CMK (cell line): ENCODE measurements around the gene PRKCE.

Experiments used
- DNase-seq: peaks from one replicate; pipeline ENCODE4 v3.0.0-alpha.2; 2010; ENCODE audit warnings: low read depth

The PRKCE gene

DNA sequence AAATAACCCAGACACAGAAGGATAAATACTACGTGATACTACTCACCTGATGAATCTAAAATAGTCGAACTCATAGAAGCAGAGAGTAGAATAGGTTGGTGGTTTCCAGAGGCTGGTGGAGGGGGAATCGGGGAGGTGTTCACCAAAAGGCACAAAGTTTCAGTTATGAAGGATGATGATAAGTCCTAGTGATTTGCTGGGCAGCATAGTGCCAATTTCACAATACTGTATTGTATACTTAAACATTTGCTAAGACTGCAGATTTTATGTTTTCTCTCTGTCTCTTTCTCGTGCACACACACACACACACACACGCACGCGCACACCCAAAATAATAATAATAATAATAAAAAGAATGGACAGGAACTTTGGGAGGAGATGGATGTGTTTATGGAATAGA, 425.4 kb downstream of the PRKCE start:
- DNase-seq, result no peak

DNA sequence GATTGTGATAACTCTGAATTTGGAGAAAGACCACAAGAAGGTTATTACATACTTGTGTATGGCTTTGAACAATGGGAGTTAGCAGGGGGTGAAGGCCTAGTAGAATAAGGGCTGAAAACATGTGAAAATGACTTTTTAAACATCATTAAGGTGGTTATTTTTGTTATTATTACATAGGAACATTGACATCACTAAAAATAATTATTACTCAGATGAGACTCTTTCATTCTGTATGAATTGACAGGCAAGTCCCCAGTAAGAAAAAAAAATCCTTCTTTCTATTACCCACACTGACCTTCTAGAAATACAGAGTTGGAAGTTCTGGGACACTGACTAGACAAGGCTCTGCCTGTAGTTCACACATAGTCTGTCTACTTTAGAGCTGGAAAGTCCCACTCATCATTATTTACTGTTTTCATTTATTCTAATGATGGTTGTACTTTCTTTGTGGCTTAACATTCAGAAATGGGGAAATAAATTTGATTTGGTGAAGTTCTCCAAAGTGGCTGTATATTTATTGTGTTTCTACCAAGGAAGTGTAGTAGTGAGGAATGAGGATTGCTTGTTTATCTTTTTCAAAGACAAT, 426.1 kb downstream of the PRKCE start:
- no peak for DNase-seq

DNA sequence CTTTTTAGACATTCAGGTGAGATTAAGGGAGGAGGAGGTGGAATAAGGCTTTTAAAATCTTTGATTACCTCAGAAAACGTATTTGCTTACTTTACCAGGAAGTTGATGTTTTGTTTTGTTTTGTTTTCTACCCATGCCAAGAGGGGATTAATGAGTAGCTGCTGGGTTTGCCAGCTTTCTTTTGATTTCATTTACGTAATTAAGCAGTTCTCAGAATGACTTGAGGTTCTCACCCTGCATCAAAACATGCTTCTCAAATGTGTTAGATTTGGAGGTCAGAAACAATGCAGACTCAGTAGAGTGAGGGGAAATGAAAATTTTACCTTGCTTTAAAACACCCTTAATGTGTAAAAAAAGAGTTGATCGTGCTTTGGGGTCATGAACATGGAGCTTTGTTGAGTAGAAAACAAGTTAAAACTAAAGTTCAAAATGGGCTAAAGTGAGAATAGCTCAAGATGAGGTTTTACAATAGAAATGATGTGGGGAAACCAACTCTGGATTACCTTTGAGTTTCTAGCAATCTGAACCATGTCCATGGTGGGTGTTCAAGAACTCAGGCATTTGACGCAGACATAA, 428.6 kb downstream of the PRKCE start:
- DNase-seq, result no peak

GRCh38 chr2:46082531-46083485, 431.3 kb downstream of the PRKCE start:
- DNase-seq, result no peak

DNA sequence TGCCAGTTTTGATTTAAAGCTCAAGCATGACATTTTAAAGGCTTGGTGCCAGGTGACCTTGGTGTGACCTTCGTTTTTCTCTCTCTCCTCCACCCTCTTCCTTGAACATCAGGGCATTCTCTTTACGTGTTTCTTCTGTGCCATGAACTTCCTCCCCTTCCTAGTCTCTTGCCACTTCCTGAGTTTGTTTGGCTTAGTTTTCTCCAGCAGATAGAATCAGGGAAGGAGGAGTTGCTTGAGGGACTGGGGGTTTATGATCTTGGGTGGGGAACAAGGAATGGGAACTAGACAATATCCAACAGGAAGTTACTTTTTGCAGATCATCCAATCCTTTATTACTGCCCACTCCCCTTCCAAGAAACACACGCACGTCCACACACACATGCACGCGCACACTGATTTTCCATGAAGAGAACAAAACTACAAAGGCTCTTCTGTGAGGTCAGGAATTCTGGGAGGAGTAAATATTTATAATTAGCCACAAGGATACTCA, 435.1 kb downstream of the PRKCE start:
- no peak for DNase-seq

DNA sequence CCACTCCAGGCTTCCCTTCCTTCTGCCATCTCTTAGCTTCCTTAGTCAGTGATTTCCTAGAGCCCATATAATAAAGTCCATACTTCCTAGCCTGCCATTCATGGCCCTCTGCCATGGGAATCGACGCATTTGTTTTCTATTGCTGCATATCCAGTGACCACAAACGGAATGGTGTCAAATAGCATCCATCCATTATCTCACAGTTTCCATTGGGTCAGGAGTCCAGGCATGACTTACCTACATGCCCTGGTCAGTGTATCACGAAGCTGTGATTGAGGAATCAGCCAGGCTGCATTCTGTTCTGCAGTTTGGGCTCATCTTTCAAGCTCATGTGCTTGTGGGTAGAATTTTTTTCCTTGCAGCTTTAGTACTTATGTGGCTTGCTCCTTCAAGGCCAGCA, 436.0 kb downstream of the PRKCE start:
- DNase-seq, result no peak

DNA sequence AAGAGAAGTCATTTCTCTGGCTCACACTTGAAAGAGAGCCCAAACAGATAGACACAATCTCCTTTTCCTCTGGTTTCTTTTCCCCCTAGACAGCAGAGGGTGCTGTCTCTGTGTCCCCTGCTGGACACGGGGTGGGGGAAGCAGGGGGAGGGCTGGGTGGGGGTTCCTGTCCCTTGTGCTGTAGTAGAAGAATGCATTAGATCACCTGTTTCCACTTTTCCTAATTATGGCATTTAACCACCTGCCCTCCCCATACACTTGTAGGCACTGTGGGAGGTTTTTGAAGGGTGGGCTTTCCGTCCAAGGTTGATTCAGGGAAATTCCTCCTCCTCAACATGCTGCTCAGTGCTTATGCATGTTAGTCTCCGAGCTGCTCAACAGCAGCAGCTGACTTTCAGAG, 439.5 kb downstream of the PRKCE start:
- DNase-seq, result no peak

- no peak for DNase-seq
Measured at GRCh38 chr2:46091961-46092667, 440.6 kb downstream of the PRKCE start.

DNA sequence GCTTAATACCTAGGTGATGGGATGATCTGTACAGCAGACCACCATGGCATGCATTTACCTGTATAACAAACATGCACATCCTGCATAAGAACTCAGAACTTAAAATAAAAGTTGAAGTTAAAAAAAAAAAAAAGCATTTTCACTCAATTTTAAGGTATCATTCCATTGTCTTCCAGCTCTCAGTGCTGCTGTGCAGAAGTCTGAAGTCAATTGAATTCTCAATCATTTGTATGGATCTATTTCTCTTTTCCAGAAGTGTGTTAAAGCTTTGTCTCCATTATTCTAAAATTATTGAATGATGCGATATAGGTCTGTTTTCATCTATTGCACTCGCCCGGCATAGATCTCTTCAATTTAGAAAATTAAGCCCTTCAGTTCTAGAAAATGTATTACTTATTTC, 443.2 kb downstream of the PRKCE start:
- no peak for DNase-seq

DNA sequence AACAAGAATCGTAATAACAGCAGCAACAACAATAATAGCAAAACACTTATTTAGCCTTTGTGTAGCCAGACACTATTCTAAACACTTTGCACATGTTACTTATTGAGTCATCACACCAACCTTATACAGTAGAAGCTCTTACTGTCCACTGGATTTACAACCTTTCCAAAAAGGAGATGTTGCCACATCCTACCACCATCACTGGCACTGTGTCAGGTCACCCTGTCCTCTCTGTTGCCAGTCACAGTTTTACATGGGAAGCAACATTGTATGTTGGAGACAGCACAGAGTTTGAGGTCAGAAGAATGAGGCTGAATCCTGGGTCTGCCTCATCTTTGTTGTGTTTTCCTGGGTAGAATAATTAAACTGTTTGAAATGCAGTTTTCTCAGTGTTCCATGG, 444.4 kb downstream of the PRKCE start:
- no peak for DNase-seq

DNA sequence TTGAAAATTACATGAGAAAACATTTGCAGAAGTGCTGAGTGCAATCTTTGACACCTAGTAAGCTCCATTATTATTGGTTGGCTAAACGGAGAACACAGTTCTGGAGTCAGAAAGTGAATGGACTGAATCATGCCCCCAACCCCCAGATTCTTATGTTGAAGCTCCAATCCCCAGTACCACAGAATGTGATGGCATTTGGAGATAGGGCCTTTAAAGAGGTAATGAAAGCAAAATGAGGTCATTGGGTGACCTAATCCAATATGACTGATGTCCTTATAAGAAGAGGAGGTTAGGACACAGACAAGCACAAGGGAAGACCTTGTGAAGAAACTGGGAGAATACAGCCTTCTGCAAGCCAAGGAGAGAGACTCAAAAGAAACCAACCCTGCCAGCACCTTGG, 444.8 kb downstream of the PRKCE start:
- DNase-seq, result no peak

GRCh38 chr2:46097714-46098480, 446.4 kb downstream of the PRKCE start:
- no peak for DNase-seq

GRCh38 chr2:46098621-46099062, 447.2 kb downstream of the PRKCE start:
- DNase-seq, result no peak

GRCh38 chr2:46101557-46102220, 450.2 kb downstream of the PRKCE start:
- DNase-seq, result no peak

DNA sequence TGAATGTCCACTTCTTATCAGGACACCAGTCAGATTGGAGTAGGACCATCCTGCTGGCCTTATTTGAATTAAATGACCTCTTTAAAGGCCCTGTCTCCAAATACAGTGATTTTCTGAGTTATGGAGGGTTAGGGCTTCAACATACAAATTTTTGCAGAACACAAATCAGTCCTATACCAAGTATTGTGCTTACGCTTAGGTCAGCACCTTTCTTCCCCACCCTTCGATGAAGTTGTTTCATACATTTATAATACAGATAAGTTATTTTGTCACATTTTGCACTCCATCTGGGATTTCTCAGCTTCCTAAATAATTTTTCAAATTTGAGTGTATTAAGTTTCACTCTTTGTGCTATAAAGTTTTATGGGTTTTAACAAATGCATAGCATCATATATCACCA, 455.2 kb downstream of the PRKCE start:
- DNase-seq, result no peak

DNA sequence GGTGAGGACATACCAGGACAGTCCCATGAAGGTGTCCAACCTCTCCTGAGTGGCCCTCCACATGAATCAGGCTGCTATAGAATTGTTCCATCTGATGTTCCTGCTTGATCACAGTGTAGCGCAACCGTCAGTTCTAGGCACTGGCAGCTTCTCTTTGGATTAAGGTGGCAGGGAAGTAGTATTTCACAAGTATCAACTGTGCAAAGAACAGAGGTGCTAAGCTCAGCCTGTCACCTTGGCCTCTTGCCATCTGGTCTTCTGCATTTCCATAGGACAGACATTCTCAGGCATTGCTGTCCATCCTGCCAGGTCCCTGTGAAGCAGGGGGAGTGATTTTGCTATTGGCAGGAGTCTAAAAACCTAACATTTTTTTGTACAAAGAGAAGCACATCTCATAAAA, 463.5 kb downstream of the PRKCE start:
- no peak for DNase-seq

- no peak for DNase-seq
Measured at GRCh38 chr2:46116150-46116549, 464.7 kb downstream of the PRKCE start.

DNA sequence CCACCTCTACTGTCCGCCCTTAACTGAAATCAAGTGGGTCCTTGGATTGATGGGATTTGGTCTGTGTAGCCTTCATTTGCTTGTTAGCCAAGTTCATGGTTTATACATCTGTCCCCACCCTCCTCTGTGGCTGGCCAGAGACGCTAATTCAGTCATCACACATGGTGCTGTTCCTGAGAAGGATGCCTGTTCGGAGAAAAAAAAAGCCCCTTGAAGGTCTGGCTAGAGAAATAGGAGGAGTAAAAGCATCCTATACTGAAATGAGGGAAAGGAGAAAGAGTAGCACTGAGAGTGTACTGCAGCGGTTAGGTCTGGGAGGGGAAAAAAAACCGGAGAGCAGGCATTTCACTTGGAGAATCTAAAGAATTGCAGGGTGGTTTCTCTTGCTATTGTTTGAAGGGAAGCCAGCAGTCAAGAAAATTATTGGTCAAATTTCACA, 465.1 kb downstream of the PRKCE start:
- no peak for DNase-seq

GRCh38 chr2:46117379-46117778, 465.9 kb downstream of the PRKCE start:
- no peak for DNase-seq

- no peak for DNase-seq
Measured at GRCh38 chr2:46117994-46118393, 466.5 kb downstream of the PRKCE start.
